Activated CD4-positive, alpha-beta T cell treated with anti-CD3 and anti-CD28 coated beads, Interleukin-2, amount 50 U/mL, for 1 hour (primary cell): ENCODE results near the gene TMEM151A.

Experiments used
- DNase-seq: peaks from one replicate; pipeline ENCODE4 v3.0.0-alpha.2; 2020

TMEM151A gene

GRCh38 chr11:66284526-66285078 lies 7.1 kb upstream of the TMEM151A start:
- DNase-seq: no peak

GRCh38 chr11:66285250-66285947 lies 6.3 kb upstream of the TMEM151A start:
- no peak for DNase-seq

- DNase-seq: no peak
Observed at GRCh38 chr11:66286699-66287098, 5.0 kb upstream of the TMEM151A start.

GRCh38 chr11:66287211-66287888 lies 4.3 kb upstream of the TMEM151A start:
- no peak for DNase-seq

GRCh38 chr11:66287889-66288670 lies 3.6 kb upstream of the TMEM151A start:
- DNase-seq: no peak

- peak; percentile 98 for DNase-seq
Observed at GRCh38 chr11:66288671-66289547, 2.8 kb upstream of the TMEM151A start, which contains the start of gene YIF1A. YIF1A (minus strand) TSS chr11:66289143; CDS start chr11:66288985, 158 bp downstream.

GRCh38 chr11:66289548-66290329 lies 2.0 kb upstream of the TMEM151A start:
- peak; percentile 69 for DNase-seq

GRCh38 chr11:66290330-66290621 lies 1.4 kb upstream of the TMEM151A start:
- DNase-seq: no peak

- DNase-seq: no peak
Observed at GRCh38 chr11:66291303-66291705, 390 bp upstream of the TMEM151A start.

GRCh38 chr11:66292543-66293332 lies 1.0 kb downstream of the TMEM151A start:
- DNase-seq: no peak

- no peak for DNase-seq
Observed at GRCh38 chr11:66293352-66293751, 1.7 kb downstream of the TMEM151A start.

GRCh38 chr11:66293777-66294625 lies 2.3 kb downstream of the TMEM151A start:
- DNase-seq: no peak

- DNase-seq: no peak
Observed at GRCh38 chr11:66294626-66295620, 3.2 kb downstream of the TMEM151A start.

GRCh38 chr11:66297610-66298009 lies 5.9 kb downstream of the TMEM151A start:
- DNase-seq: no peak

- DNase-seq: no peak
Observed at GRCh38 chr11:66299186-66299585, 7.5 kb downstream of the TMEM151A start.

GRCh38 chr11:66302656-66303055 lies 11.0 kb downstream of the TMEM151A start:
- DNase-seq: no peak

GRCh38 chr11:66309475-66309874 lies 17.8 kb downstream of the TMEM151A start:
- no peak for DNase-seq

- DNase-seq: no peak
Observed at GRCh38 chr11:66310324-66310723, 18.6 kb downstream of the TMEM151A start.
